RWPE2 (cell line): ENCODE results near the gene GALNT2.

Experiments
- ATAC-seq: fragments of 200-7000 bp; cut with Tn5 transposase; 3 replicates; pipeline ENCODE4 v1.9.1; 2021; ENCODE audit warnings: low read depth
- DNase-seq: peaks from one replicate; pipeline ENCODE4 v3.0.0-alpha.2; 2020; ENCODE audit warnings: low spot score
- H3K27ac ChIP-seq: fragments of 450-650 bp; 2 replicates; pipeline ENCODE4 v1.5.1; 2017; ENCODE audit warnings: mild to moderate bottlenecking; ENCODE audit not compliant: poor library complexity, severe bottlenecking
- H3K27me3 ChIP-seq: fragments of 250-450 bp; sonication (Bioruptor Pico); 2 replicates; pipeline ENCODE4 v1.5.1; 2021; ENCODE audit warnings: mild to moderate bottlenecking, moderate library complexity; ENCODE audit not compliant: insufficient read depth, poor library complexity, severe bottlenecking
- H3K36me3 ChIP-seq: fragments of 250-450 bp; sonication (Bioruptor Pico); 2 replicates; pipeline ENCODE4 v1.5.1; 2020; ENCODE audit warnings: low read depth, mild to moderate bottlenecking, moderate library complexity
- H3K4me1 ChIP-seq: fragments of 250-450 bp; sonication (Bioruptor Pico); 2 replicates; pipeline ENCODE4 v1.5.1; 2021; ENCODE audit warnings: mild to moderate bottlenecking, moderate library complexity; ENCODE audit not compliant: insufficient read depth, poor library complexity, severe bottlenecking
- H3K4me3 ChIP-seq: fragments of 250-450 bp; sonication (Bioruptor Pico); 2 replicates; pipeline ENCODE4 v1.5.1; 2021; ENCODE audit warnings: mild to moderate bottlenecking, moderate library complexity; ENCODE audit not compliant: severe bottlenecking
- H3K9me3 ChIP-seq: fragments of 250-450 bp; sonication (Bioruptor Pico); 2 replicates; pipeline ENCODE4 v1.5.1; 2021; ENCODE audit warnings: mild to moderate bottlenecking, moderate library complexity; ENCODE audit not compliant: severe bottlenecking
- TF ChIP-seq, protein P1 (sequence below): fragments of 450-650 bp; IDR thresholded peaks from one replicate; pipeline ENCODE4 v1.5.1; 2017; ENCODE audit warnings: mild to moderate bottlenecking, moderate library complexity; ENCODE audit not compliant: poor library complexity, severe bottlenecking

GALNT2 gene

DNA sequence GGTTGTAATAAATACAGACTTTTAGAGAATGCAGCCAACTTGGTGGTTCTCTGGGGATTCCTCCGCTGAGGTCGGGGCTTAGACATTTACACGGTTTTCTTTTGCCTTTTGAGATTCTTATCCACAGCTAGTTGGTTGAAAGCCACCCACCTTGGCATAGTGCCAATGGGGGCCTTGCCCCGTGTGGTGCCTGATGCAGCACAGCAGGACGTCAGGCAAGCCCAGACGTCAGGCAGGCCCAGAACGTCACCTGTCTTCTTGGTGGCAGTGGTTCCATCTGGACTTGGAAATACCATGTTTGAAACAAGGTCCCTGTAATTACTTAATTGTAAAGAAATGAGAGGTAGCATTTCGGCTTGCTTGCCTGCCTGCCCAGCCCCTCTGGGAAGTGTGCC lies 78.5 kb downstream of the GALNT2 start:
- TF ChIP-seq, protein P1, sequence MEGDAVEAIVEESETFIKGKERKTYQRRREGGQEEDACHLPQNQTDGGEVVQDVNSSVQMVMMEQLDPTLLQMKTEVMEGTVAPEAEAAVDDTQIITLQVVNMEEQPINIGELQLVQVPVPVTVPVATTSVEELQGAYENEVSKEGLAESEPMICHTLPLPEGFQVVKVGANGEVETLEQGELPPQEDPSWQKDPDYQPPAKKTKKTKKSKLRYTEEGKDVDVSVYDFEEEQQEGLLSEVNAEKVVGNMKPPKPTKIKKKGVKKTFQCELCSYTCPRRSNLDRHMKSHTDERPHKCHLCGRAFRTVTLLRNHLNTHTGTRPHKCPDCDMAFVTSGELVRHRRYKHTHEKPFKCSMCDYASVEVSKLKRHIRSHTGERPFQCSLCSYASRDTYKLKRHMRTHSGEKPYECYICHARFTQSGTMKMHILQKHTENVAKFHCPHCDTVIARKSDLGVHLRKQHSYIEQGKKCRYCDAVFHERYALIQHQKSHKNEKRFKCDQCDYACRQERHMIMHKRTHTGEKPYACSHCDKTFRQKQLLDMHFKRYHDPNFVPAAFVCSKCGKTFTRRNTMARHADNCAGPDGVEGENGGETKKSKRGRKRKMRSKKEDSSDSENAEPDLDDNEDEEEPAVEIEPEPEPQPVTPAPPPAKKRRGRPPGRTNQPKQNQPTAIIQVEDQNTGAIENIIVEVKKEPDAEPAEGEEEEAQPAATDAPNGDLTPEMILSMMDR: no peak
- no peak for ATAC-seq
- Histone ChIP-seq H3K4me1 (peaks cover 2% of the 10 kb centered on the region), H3K27me3 (no peaks in the 10 kb centered on the region), H3K4me3 (no peak overlapping the region), H3K27ac (no peak overlapping the region), H3K9me3 (no peaks in the 10 kb centered on the region), H3K36me3 (no peaks in the 10 kb centered on the region)
- no peak for DNase-seq

DNA sequence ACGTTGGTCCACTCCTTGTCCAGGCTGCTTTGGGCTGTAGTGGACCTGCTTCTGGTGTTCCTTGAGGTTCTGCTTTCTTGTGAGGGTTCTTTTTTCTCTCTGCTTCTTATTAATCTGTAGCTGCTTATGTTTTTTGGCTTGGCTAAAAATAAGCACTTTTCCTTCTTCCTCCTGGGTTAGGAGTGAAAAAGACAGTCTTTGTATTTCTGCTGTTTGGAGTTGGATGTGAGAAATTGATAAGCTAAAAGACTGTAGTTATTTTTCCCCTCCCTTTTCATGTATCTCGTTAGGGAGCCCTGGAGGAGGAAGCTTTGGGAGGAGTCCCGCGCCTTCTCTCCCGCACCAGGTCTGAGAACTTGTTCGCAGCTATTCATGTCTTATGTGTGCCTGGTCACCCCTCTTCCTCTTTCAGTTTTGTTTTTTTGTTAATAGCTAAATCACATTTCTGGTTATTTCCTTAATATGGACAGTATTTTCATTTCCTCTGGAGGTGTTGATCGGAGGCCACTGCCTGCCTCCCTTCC lies 79.0 kb downstream of the GALNT2 start:
- ATAC-seq: no peak
- H3K27me3 ChIP-seq: no peaks in the 10 kb centered on the region
- no peaks in the 10 kb centered on the region for H3K9me3 ChIP-seq
- DNase-seq: no peak
- H3K36me3 ChIP-seq: no peaks in the 10 kb centered on the region
- no peak overlapping the region for H3K27ac ChIP-seq
- H3K4me1 ChIP-seq: no peaks in the 10 kb centered on the region
- TF ChIP-seq, protein P1: no peak
- H3K4me3 ChIP-seq: no peak overlapping the region

DNA sequence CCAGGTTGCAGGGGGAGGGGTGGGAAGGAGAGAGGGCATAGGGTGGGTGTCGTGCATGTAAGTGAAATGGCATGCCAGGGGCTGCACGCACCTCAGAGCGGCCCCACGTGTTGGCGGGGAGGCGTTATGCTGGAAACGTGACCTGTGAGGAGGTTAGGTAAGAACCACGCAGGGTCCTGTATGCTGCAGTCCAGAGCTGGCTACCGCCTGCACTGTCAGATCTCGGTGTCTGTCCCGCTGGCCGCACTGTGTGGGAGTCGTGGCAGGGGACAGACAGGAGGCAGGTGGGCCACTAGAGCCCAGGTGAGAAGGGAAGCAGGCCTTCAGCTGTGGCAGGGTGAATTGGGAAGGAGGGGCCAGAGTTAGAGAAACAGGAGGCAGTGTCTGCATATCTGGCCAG lies 79.7 kb downstream of the GALNT2 start:
- Histone ChIP-seq H3K36me3 (no peaks in the 10 kb centered on the region), H3K27me3 (no peaks in the 10 kb centered on the region), H3K4me3 (no peak overlapping the region), H3K4me1 (no peaks in the 10 kb centered on the region), H3K9me3 (no peaks in the 10 kb centered on the region), H3K27ac (no peak overlapping the region)
- ATAC-seq: no peak
- TF ChIP-seq, protein P1: no peak
- no peak for DNase-seq

DNA sequence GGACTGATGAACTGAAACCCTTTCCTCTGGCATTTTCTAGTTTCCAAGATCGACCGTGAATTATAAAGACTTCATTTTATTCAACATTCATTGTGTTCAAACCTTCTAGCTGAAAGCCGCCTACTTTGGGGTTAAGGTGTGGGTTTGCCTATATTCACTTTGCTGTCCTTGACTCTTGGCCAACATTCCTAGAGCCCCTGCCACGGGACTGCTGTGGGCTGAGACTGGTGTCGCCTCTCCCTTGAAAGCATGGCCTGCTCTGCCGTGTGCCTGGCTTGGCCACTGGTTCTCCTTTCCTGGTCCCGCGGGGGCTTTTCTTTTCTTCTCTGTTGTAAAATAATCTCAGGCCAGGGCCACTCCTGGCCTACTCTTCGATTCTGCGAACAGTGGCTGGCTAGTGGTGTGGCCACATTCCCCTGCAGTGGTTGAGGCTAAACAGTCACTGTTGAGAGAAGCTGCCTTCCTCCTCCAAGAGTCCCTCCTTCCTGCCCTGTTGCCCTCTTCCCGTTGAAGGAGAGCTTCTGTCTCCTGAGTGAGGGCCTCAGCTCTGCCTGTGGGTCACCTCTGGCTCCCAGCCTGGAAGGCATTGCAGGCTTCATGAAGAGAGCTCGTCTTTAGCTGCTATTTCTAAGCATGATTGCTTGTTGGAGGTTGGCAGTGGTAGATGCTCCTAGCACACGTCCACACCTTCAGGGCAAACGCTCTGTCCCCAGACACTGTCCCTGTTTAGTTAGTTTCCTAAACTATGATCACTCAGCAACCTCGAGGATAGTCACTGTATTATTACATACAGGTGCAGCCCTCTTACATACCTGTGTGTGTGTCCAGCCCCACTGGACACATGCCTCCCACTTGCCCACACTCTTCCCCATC lies 80.5 kb downstream of the GALNT2 start:
- TF ChIP-seq, protein P1: no peak
- Histone ChIP-seq H3K36me3 (no peaks in the 10 kb centered on the region), H3K27ac (no peak overlapping the region), H3K27me3 (no peaks in the 10 kb centered on the region), H3K4me1 (no peaks in the 10 kb centered on the region), H3K9me3 (no peaks in the 10 kb centered on the region), H3K4me3 (no peak overlapping the region)
- DNase-seq (no peak), ATAC-seq (no peak)

DNA sequence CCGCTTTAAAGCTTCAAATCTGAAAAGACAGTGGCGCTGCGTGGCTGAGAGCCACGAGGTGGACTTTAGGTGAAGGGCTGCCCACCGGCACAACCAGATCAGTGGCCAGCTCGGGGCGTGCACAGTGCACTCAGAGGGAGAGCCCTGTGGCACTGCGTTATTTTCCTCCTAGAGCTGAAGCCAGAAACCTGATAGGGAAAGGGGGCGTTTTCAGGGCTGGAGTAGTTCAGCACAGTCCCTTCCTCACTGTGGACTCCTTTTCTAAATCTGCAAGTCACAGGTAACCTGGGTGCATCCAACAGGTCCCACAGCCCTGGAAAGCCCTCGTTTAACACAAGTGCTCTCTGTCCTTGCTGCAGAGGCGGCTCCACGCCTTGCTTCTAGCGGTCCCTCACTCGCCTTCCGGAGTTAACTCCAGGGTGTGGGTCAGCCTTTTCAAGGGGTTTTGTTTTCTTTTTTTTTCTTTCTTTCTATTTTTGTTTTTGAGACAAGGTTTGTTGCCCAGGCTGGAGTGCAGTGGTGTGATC lies 81.2 kb downstream of the GALNT2 start:
- no peaks in the 10 kb centered on the region for H3K9me3 ChIP-seq
- TF ChIP-seq, protein P1: no peak
- DNase-seq (no peak), ATAC-seq (no peak)
- no peak overlapping the region for H3K4me3 ChIP-seq
- H3K27ac ChIP-seq: no peak overlapping the region
- H3K36me3 ChIP-seq: no peaks in the 10 kb centered on the region
- H3K4me1 ChIP-seq: no peaks in the 10 kb centered on the region
- no peaks in the 10 kb centered on the region for H3K27me3 ChIP-seq
